HG02678 (cell line): ENCODE measurements around the gene XRCC1.
A peak's percentile ranks its signal among the peaks of the same experiment; 100 is the strongest.
"Not testable (repeated sequence)": the region's sequence is repeated elsewhere in the genome, so short reads cannot be mapped to it uniquely, and the experiment has no call there.

Experiments
- ATAC-seq: cut with Tn5 transposase; IDR thresholded peaks from one replicate; pipeline ENCODE4 v1.9.1; 2021; ENCODE audit warnings: mild to moderate bottlenecking, moderate library complexity; ENCODE audit not compliant: unreplicated experiment

Gene XRCC1

GRCh38 chr19:43524922-43525835 is 50.1 kb downstream of the XRCC1 start:
- ATAC-seq = no peak

DNA sequence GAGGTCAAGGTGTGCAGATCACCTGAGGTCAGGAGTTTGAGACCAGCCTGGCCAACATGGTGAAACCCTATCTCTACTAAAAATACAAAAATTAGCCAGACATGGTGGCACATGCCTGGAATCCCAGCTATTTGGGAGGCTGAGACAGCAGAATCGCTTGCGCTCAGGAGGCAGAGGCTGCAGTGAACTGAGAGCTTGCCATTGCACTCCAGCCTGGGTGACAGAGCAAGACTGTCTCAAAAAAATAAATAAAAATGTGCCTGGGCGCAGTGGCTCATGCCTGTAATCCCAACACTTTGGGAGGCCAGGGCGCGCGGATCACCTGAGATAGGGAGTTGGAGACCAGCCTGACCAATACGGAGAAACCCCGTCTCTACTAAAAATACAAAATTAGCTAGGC is 51.6 kb downstream of the XRCC1 start:
- ATAC-seq = not testable (repeated sequence)

DNA sequence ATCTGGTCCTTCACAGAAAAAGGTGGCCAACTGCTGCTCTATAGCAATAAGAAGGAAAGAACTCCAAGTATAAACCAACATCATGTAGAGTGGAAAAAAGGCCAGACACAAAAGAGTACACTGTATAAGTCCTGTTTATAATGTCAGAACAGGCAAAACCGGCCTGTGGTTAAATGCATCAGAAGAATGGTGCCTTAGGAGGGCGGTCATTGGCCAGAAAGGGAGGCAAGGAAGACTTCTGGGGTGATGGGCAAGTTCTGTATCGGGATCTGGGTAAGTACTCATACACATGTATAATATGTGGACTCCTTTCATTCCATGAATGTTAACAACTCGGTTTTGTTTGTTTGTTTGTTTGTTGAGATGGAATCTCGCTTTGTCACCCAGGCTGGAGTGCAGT is 52.4 kb downstream of the XRCC1 start:
- ATAC-seq = no peak

DNA sequence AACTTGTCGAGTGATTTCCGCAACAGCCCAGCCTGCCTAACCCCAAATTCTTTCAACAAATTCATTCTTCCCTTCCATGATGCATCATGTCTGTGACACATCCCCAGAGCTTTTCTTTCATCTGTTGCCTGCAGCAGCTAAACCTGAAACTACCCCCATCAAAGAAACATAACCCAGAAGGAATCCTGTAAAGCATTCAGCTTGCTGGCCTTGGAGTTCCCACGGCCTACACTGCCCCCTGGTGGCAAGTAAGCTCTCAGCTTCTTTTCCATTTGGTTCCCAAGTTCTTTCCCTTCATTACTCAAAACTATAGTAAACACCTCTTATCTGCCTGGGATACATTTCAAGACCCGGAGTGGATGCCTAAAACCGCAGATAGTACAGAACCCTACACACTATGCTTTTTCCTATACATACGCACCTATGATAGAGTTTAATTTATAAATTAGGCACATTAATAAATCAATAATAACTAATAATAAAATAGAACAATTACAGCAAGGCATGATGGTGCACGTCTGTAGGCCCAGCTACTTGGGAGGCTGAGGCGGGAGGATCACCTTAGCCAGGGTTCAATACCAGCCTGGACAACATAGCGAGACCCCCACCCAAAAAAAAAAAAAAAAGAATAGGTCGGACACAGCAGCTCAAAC is 55.8 kb downstream of the XRCC1 start:
- no peak for ATAC-seq

DNA sequence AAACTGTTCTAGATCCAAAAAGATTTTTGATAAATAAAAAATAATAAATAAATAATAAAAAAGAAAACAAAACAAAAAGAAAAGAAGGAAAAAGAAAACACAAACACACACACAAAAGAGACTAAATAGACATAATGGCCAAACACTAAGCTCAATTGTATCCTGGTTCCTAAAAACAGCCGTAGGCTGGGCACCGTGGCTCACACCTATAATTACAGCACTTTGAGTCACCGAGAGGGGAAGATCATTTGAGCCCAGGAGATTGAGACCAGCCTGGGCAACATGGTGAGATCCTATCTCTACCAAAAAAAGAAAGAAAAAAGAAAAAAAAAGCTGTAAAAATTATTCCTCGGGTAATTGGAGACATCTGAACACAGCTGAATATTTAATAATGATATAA is 57.3 kb downstream of the XRCC1 start:
- no peak for ATAC-seq

GRCh38 chr19:43512399-43512798 is 62.9 kb downstream of the XRCC1 start:
- ATAC-seq = not testable (repeated sequence)

DNA sequence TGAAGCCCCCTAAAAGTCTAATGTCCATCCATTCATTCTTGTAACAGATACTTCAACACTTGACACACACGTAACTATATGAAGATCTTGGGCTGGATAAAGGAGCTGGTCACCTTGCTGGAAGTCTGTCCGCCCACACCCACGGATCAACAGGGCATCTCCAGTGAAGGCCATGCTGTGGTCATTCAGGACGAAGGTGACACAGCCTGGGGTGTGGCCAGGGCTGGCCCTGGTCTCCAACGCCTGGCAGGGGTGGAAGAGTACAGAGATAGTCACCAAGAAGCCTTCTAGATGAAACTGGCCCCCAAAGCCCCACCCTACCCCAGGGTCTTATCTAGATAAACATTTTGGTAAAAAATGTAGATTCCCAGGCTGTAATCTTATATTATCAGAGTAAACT is 64.0 kb downstream of the XRCC1 start:
- ATAC-seq = no peak

DNA sequence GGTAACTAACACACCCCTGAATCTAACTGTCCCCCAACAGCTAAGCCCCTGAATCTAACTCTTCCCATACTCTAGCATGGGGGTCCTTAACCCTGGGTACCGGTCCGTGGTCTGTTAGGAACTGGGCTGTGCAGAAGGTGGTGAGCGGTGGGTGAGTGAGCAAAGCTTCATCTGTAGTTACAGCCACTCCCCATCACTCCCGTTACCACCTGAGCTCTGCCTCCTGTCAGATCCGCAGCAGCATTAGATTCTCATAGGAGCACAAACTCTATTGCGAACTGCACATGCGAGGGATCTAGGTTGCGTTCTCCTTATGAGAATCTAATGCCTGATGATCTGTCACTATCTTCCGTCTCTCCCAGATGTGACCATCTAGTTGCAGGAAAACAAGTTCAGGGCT is 64.6 kb downstream of the XRCC1 start:
- ATAC-seq = no peak

- ATAC-seq = no peak
Measured at GRCh38 chr19:43507880-43508279, 67.4 kb downstream of the XRCC1 start.

DNA sequence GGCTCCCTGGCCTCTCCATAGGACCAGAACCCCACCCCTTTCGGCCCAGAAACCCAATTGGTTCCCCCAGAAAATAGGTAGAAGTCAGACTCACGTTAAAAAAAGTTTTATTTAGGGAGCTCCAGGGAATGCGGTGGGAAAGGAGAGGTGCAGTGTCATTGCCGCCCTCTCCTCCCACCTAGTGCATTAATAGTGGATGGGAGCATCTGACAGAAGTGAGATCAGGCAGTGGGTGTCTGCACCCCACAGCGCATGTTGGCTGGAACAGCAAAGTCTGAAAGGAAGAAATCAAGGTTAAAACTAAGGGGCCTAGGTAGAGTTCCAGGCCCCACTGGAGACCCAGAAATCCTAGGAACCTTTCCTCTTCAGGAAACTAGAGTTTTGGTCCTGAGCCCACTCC is 68.7 kb downstream of the XRCC1 start:
- ATAC-seq = no peak

DNA sequence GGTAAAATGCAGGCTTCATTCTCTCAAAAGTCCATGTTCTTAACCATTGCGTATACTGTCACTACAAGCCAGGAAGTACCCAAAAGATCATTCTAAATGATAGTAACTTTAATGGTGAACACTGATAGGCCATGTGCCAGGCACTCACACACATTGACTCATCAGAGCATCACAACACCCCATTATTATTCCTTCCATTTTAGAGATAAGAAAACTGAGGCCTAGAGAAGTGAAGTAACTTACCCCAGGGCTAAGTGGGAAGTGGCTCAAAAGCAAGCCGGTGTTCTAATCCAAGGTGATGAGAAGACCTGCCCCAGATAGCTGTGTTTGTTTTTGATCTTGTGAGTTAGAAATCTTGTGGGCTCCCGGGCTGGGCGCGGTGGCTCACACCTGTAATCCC is 69.4 kb downstream of the XRCC1 start:
- no peak for ATAC-seq

DNA sequence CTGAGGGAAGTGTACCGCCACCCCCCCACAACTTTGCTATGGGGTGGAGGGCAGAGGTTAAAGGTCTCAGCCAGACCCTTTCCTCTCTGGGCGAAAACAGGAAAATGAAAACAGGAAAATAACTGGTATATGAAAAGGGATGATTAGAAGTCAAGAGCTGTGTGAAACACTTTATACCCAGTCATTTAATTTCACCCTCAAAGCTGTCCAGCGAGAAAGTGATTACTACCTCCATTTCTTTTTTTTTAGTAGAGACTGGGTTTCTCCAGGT is 70.2 kb downstream of the XRCC1 start:
- ATAC-seq = no peak

DNA sequence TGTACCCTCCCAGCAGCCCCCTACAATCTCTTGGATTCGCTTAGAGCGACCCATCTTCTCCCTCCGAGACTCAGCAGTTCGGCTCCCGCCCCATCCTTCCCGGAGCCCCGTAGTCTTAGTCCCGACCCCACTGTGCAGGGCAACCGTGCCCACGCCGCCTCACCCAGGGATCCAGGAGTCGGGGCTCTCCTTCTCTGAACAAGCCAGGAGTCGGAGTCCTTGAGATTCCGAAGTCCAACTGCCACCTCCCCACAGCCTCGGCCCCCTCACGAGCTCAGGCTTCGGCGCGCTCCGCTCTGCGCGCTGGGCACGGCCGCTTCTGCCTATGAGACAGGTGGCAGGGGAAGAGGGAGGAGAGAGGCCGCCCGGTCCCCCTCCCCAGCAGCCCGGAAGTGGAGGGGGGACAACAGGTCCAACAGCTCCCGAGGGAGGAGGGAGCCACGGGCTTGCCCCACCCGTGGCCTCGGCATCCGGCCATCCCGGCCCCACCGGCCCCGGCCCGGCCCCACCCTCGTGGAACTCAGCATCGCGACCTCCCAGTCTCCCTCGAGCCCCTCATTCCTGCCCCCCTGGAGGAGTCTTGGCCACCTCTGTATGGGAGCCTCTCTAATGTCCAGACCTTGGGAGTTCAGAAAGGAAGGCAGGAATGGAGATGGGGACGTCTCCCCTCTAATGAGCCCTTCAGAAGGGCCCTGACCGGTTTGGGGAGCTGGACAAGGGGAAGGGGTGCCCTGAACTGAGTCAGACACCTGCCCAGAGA is 70.7 kb downstream of the XRCC1 start, which contains the start of gene PHLDB3:
Gene PHLDB3, minus strand, starts transcription at position 321 of the 760 bp plus-strand sequence. CDS start 628 bp downstream, outside the sequence.
- ATAC-seq = peak; percentile 22

- ATAC-seq = peak; percentile 88
Measured at GRCh38 chr19:43503501-43504425, 71.6 kb downstream of the XRCC1 start.

- ATAC-seq = no peak
Measured at GRCh38 chr19:43502419-43502976, 72.8 kb downstream of the XRCC1 start.

DNA sequence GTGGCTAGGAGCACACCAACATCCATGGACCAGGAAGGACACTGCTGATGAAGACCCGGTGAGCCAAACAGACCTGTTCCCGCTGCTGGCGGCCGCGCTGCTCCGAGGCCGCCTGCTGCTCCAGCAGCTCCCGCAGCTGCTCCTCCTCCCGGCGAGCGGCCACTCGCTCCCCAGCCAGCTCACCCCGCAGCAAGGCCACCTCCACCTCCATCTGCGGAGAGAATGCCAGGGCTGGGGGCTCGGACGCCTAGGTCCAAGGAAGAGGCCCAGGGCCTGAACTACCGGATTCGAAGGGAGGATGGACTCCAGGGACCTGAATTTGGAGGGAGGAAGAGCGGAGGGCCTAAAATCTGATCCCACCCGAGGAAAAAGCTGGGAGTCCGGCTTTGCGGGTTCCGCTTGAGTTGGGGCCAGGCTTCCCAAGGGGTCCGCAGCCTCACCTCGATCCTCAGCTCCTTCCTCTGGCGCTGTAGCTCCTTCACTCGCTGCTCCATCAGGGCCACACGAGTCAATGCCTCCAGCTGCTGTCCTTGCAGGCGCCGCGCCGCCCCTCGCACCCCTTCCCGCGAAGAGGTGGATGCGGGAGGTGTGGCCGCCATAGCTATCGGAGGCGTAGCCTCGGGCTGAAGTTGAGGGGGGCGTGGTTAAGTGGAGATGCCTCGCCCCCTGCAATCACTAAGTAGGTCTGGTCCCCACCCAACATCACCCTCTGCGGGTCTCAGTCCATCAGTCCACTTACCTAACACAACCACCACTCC is 73.5 kb downstream of the XRCC1 start:
- no peak for ATAC-seq

DNA sequence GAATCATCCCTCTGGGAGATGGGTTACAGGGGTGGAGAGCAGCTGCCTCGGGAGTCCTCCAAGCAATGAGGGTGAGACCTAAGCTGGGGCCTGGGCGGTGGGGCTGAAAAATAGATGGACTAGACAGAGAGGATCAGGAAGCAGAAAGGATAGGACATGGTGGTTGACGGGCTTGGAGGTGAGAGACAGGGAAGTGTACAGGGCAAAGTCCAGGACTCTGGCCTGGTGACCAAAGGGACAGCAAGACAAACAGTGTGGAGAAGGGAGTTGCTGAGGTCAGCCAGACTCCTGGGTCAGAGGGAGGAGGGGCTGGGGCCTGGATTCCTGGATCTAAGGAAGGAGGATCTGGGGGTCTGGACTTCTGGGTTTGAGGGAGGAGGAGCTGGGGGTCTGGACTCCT is 76.3 kb downstream of the XRCC1 start:
- no peak for ATAC-seq

GRCh38 chr19:43498233-43498842 is 77.0 kb downstream of the XRCC1 start:
- ATAC-seq = no peak

GRCh38 chr19:43496960-43497359 is 78.4 kb downstream of the XRCC1 start:
- no peak for ATAC-seq
